GM12874 (cell line): ENCODE measurements around the gene C9orf152.

Experiments
- TF ChIP-seq, protein P1 (sequence below): IDR thresholded peaks from 2 replicates; pipeline ENCODE4 v1.5.1; 2011; ENCODE audit warnings: low read depth, mild to moderate bottlenecking, control low read depth, low read length, moderate library complexity; ENCODE audit not compliant: insufficient read depth

Gene C9orf152

GRCh38 chr9:110252509-110253139 lies 44.7 kb upstream of the C9orf152 start:
- TF ChIP-seq, protein P1, sequence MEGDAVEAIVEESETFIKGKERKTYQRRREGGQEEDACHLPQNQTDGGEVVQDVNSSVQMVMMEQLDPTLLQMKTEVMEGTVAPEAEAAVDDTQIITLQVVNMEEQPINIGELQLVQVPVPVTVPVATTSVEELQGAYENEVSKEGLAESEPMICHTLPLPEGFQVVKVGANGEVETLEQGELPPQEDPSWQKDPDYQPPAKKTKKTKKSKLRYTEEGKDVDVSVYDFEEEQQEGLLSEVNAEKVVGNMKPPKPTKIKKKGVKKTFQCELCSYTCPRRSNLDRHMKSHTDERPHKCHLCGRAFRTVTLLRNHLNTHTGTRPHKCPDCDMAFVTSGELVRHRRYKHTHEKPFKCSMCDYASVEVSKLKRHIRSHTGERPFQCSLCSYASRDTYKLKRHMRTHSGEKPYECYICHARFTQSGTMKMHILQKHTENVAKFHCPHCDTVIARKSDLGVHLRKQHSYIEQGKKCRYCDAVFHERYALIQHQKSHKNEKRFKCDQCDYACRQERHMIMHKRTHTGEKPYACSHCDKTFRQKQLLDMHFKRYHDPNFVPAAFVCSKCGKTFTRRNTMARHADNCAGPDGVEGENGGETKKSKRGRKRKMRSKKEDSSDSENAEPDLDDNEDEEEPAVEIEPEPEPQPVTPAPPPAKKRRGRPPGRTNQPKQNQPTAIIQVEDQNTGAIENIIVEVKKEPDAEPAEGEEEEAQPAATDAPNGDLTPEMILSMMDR: no peak

GRCh38 chr9:110251212-110251611 lies 43.3 kb upstream of the C9orf152 start:
- TF ChIP-seq, protein P1: no peak

DNA sequence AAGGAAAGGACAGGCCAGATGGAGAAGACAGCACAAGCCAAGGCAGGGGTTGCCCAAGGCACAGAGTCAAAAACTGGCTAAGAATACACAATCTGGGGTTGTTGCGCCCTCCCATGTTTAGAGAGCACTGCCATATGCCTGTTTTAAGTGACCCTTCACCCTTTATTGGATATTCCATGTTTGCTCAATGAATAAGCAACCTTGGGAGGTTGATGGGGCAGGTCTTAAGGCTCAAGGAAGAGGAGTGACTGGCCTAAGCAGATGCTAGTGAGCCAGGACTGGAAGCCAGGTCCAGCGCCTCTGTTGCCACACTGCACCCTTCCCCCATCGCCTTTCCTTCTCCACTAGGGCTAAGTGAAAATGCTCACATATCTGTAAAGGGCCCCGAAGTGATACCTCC lies 41.6 kb upstream of the C9orf152 start:
- TF ChIP-seq, protein P1: no peak

DNA sequence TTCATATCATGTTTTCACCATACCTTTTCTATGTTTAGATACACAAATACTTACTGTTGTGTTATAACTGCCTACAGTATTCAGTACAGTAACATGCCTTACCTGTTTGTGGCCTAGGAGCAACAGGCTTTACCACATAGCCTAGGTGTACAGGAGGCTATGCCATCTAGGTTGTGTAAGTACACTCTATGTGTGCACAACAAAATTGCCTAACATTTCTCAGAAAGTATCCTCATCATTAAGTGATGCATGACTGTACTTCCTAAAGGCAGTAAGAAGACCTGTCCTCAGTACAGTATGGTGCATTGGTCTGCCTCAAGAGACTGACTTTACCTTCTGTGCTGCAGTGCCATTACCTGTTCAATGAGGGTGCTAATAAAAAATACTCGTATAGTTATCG lies 40.4 kb upstream of the C9orf152 start:
- TF ChIP-seq, protein P1: no peak

DNA sequence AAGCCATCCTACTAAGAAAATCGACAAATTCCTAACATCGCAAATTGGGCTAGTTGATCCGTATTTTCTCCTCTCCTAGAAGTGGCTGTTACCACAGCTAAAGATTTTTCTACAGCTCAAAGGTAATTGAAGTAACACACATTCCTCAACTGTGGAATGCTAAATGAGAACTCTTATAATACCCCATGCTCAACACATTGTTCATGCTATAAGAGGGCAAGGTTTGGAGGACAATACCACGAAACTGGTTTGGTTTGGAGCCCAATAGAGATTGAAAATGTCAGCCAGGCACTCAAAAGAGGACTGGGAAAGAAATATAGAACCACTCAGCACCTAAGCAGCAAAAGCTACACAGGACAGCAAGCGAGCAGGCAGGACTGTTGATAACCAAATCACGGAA lies 38.3 kb upstream of the C9orf152 start:
- TF ChIP-seq, protein P1: no peak

DNA sequence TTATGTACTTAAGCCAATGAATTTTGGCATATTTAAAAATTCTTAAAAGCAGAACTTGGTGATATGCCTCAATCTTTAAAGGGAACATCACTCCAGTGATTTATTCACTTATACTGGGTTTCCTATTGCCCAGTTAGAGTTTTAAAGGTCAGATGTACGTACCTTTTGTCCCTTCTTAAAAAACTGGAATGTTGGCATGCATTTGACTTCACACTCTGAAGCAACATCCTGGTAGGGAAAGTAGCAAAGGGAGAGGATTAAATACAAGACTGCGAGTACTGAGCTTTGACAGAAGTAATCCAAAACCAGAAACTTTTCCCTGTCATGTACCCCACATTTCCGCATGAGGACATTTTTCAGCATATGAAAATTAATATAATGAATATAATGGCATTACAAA lies 36.7 kb upstream of the C9orf152 start:
- TF ChIP-seq, protein P1: no peak

DNA sequence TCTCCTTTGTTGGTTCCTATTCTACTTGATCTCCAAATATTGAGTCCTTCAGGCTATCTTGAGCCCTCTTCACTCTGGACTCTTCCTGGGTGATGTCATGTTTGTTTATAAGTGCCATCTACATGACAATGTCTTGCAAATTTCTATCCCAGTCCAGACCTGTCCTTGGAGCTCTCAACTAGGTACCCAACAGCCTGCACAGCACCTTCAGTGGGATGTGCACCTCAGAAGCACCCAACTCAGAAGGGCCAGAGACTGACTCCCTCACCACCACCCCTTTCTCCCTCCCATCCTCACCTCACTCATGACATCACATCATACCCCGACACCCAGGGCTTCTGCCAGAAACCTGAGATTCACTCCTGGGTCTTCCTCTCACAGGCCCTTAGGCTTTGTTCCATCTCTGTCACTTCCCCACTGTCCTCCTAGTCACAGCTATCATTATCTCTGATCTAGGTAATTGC lies 33.9 kb upstream of the C9orf152 start:
- TF ChIP-seq, protein P1: no peak
